HepG2 (cell line): ENCODE measurements around the gene SLC35B2. TPM values are rescaled to one million over a fixed set of nuclear protein-coding genes. Genes with fewer than 3 reads are reported as not detected.

Experiments
- ATAD3A ChIP-seq: sonication (generic); formaldehyde crosslinking; IDR thresholded peaks from 2 replicates; pipeline ENCODE4 v1.4.0; 2020; ENCODE audit warnings: missing genetic modification reagents
- CCAR2 ChIP-seq: fragments of 200-400 bp; formaldehyde crosslinking; optimal IDR thresholded peaks from 2 replicates; pipeline ENCODE3; 2018; ENCODE audit warnings: low read depth, mild to moderate bottlenecking, low read length, moderate library complexity
- ETV6 ChIP-seq: sonication (generic); formaldehyde crosslinking; conservative IDR thresholded peaks from 2 replicates; pipeline ENCODE4 v1.4.0; 2020; ENCODE audit warnings: missing genetic modification reagents
- GABPA ChIP-seq, 2 experiments: IDR thresholded peaks; 2 replicates each; pipeline ENCODE4 v1.6.1; 2011 to 2016; ENCODE audit warnings: low read depth in 2 of 2, low read length in 1 of 2, missing biosample characterization in 1 of 2, missing genetic modification characterization in 1 of 2
- HNF4G ChIP-seq, 2 experiments: sonication (generic) in 1 of 2; formaldehyde crosslinking in 1 of 2; IDR thresholded peaks; 2 replicates each; pipeline versions ENCODE4 v1.4.0 to v1.6.1; 2011 to 2020; ENCODE audit warnings: borderline replicate concordance in 2 of 2, low read depth in 2 of 2, mild to moderate bottlenecking in 2 of 2, low read length in 1 of 2, missing genetic modification reagents in 1 of 2, moderate library complexity in 1 of 2
- HOXA3 ChIP-seq: sonication (generic); formaldehyde crosslinking; IDR thresholded peaks from 2 replicates; pipeline ENCODE4 v1.5.0; 2020; ENCODE audit warnings: missing genetic modification reagents
- NR2F6 ChIP-seq, 2 experiments: IDR thresholded peaks; 2 replicates each; pipeline ENCODE4 v1.6.1; 2016; ENCODE audit warnings: antibody characterized with exemption in 1 of 2, mild to moderate bottlenecking in 1 of 2
- NR3C1 ChIP-seq: sonication (generic); formaldehyde crosslinking; IDR thresholded peaks from 2 replicates; pipeline ENCODE4 v1.4.0; 2020; ENCODE audit warnings: missing genetic modification reagents
- SCMH1 ChIP-seq: sonication (generic); formaldehyde crosslinking; IDR thresholded peaks from 2 replicates; pipeline ENCODE4 v1.9.0; 2021; ENCODE audit warnings: missing genetic modification reagents, mild to moderate bottlenecking, borderline replicate concordance
- TBX2 ChIP-seq: sonication (generic); formaldehyde crosslinking; IDR thresholded peaks from 2 replicates; pipeline ENCODE4 v1.5.0; 2020; ENCODE audit warnings: missing genetic modification reagents, mild to moderate bottlenecking, borderline replicate concordance
- ZMAT3 ChIP-seq: sonication (generic); formaldehyde crosslinking; conservative IDR thresholded peaks from 2 replicates; pipeline ENCODE4 v1.7.0; 2021; ENCODE audit warnings: missing genetic modification reagents
- ZNF17 ChIP-seq: sonication (generic); formaldehyde crosslinking; IDR thresholded peaks from 2 replicates; pipeline ENCODE4 v1.5.0; 2020; ENCODE audit warnings: mild to moderate bottlenecking, missing genetic modification reagents
- ZNF382 ChIP-seq: sonication (generic); formaldehyde crosslinking; IDR thresholded peaks from 2 replicates; pipeline ENCODE4 v1.5.0; 2020; ENCODE audit warnings: missing genetic modification reagents, mild to moderate bottlenecking, borderline replicate concordance
- ZNF563 ChIP-seq: sonication (generic); formaldehyde crosslinking; IDR thresholded peaks from 2 replicates; pipeline ENCODE4 v1.8.0; 2022; ENCODE audit warnings: mild to moderate bottlenecking, moderate library complexity, missing genetic modification reagents
- ZNF616 ChIP-seq: sonication (generic); formaldehyde crosslinking; IDR thresholded peaks from 2 replicates; pipeline ENCODE4 v1.5.0; 2020; ENCODE audit warnings: low read depth, mild to moderate bottlenecking, missing genetic modification reagents
- polyA plus RNA-seq, 8 experiments: library from polyadenylated mRNA; depleted of rRNA in 3 of 8; stranded (reverse) in 7 of 8; unstranded in 1 of 8; fragments of >200 nt; fragmentation: Illumina TruSeq in 4 of 8; extraction: Trizol in 4 of 8; gene quantifications; 2 replicates each; pipeline versions ENCODE4 v1.2.1 to v1.2.3, GENCODE V29; 2011 to 2016; ENCODE audit warnings: low read depth in 4 of 8, missing spikeins in 1 of 8, mixed read lengths in 1 of 8; ENCODE audit not compliant: insufficient read depth in 1 of 8
- total RNA-seq, 5 experiments: library from RNA; depleted of rRNA; stranded (reverse); fragments of >200 nt; fragmentation: Illumina TruSeq; extraction: Trizol; gene quantifications; 2 replicates each; pipeline ENCODE4 v1.2.3, GENCODE V29; 2016; ENCODE audit warnings: low read depth in 1 of 5
- TF ChIP-seq, protein P1 (sequence below): IDR thresholded peaks from 2 replicates; pipeline ENCODE4 v1.6.1; 2016; ENCODE audit warnings: missing compliant biosample characterization, missing genetic modification reagents, borderline replicate concordance
- TF ChIP-seq, protein P2 (sequence below): sonication (generic); formaldehyde crosslinking; IDR thresholded peaks from 2 replicates; pipeline ENCODE4 v1.4.0; 2020; ENCODE audit warnings: missing genetic modification reagents
- TF ChIP-seq, protein P3 (sequence below): sonication (generic); formaldehyde crosslinking; IDR thresholded peaks from 2 replicates; pipeline ENCODE4 v1.4.0; 2020; ENCODE audit warnings: low read depth, mild to moderate bottlenecking, missing genetic modification reagents
- TF ChIP-seq, protein P4 (sequence below), 2 experiments: sonication (generic) in 1 of 2; formaldehyde crosslinking in 1 of 2; IDR thresholded peaks; 2 replicates each; pipeline versions ENCODE4 v1.4.0 to v1.6.1; 2018 to 2020; ENCODE audit warnings: missing genetic modification reagents in 2 of 2, borderline replicate concordance in 1 of 2, low read depth in 1 of 2, mild to moderate bottlenecking in 1 of 2, missing biosample characterization in 1 of 2
- TF ChIP-seq, protein P5 (sequence below): sonication (generic); formaldehyde crosslinking; IDR thresholded peaks from 2 replicates; pipeline ENCODE4 v1.8.0; 2023; ENCODE audit warnings: mild to moderate bottlenecking, missing genetic modification reagents

The SLC35B2 gene
- total and polyA plus RNA-seq, 2 of the 13 experiments (the other 11 are each of a cell fraction or from before 2014, with no cell fraction given) = 61.1 to 148 TPM

DNA sequence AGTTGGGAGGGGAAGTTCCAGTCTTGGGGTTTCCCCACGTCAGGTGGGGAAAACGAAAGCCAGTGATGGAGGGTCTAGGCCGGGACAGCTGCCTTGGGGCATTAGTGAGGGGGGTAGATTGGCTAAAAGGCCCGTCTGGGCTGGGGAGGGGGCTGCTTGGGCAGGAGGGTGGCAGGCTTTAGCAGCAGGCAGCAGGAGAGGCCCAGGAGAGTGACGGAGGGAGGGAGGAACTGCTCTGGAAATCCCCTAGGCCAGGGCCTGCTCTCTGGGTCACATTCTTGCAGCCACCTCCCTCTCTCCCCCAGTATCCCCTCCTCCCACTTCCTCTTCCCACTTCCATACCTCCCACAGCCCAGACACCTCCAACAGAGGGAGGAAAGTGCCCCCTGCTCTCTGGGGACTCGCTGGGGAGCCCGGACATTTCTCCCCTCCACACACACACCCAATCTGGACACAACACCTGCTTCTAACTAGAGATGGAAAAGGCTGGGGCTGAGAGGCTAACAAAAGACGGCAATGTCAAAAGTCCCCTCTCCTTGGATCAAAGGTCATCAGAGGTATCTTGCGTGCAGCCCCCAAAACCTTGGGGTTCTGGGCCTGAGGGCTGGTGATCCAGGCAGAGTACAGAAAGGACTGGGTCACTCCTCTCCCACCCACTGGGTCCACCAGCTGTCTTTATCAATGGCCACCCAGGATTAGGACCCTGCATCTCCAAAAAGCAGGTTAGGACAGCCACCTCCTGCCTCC, 6.2 kb upstream of the SLC35B2 start (continued):
- TF ChIP-seq HNF4G (IDR thresholded peaks at IDR 0.05; ENCODE audit: borderline replicate concordance, low read depth, low read length) (0 out of 2 replicates have a peak, but pooled peaks have one; percentile 12), HNF4G (CRISPR knock-in tag; IDR thresholded peaks at IDR 0.05; ENCODE audit: borderline replicate concordance, low read depth) (no peak), ATAD3A (CRISPR knock-in tag) (no peak), ZNF382 (CRISPR knock-in tag) (no peak), ZNF616 (no peak), ZNF563 (CRISPR knock-in tag) (no peak), CCAR2 (no peak), ZMAT3 (CRISPR knock-in tag) (0 out of 2 replicates have a peak, but pooled peaks have one; percentile 39), HOXA3 (CRISPR knock-in tag) (peak; percentile 32; the same call in 1 of the 2 replicates), TBX2 (peak; percentile 59; the same call in 1 of the 2 replicates), NR3C1 (CRISPR knock-in tag) (no peak), SCMH1 (CRISPR knock-in tag) (no peak), ZNF17 (CRISPR knock-in tag) (no peak), NR2F6 (IDR thresholded peaks at IDR 0.05) (0 out of 2 replicates have a peak, but pooled peaks have one; percentile 28), NR2F6 (CRISPR knock-in tag; IDR thresholded peaks at IDR 0.05) (peak; percentile 46; the same call in 1 of the 2 replicates), GABPA (IDR thresholded peaks at IDR 0.05; ENCODE audit: low read depth, low read length) (no peak), GABPA (CRISPR knock-in tag; IDR thresholded peaks at IDR 0.05; ENCODE audit: low read depth) (peak; percentile 57), ETV6 (peak; percentile 72; the same call in 1 of the 2 replicates)
- TF ChIP-seq, protein P1, sequence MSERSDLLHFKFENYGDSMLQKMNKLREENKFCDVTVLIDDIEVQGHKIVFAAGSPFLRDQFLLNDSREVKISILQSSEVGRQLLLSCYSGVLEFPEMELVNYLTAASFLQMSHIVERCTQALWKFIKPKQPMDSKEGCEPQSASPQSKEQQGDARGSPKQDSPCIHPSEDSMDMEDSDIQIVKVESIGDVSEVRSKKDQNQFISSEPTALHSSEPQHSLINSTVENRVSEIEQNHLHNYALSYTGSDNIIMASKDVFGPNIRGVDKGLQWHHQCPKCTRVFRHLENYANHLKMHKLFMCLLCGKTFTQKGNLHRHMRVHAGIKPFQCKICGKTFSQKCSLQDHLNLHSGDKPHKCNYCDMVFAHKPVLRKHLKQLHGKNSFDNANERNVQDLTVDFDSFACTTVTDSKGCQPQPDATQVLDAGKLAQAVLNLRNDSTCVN (CRISPR knock-in tag) = 0 out of 2 replicates have a peak, but pooled peaks have one; percentile 9
- TF ChIP-seq, protein P2, sequence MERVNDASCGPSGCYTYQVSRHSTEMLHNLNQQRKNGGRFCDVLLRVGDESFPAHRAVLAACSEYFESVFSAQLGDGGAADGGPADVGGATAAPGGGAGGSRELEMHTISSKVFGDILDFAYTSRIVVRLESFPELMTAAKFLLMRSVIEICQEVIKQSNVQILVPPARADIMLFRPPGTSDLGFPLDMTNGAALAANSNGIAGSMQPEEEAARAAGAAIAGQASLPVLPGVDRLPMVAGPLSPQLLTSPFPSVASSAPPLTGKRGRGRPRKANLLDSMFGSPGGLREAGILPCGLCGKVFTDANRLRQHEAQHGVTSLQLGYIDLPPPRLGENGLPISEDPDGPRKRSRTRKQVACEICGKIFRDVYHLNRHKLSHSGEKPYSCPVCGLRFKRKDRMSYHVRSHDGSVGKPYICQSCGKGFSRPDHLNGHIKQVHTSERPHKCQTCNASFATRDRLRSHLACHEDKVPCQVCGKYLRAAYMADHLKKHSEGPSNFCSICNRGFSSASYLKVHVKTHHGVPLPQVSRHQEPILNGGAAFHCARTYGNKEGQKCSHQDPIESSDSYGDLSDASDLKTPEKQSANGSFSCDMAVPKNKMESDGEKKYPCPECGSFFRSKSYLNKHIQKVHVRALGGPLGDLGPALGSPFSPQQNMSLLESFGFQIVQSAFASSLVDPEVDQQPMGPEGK (CRISPR knock-in tag) = peak; percentile 59
- TF ChIP-seq, protein P3, sequence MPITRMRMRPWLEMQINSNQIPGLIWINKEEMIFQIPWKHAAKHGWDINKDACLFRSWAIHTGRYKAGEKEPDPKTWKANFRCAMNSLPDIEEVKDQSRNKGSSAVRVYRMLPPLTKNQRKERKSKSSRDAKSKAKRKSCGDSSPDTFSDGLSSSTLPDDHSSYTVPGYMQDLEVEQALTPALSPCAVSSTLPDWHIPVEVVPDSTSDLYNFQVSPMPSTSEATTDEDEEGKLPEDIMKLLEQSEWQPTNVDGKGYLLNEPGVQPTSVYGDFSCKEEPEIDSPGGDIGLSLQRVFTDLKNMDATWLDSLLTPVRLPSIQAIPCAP = no peak
- TF ChIP-seq, protein P4, sequence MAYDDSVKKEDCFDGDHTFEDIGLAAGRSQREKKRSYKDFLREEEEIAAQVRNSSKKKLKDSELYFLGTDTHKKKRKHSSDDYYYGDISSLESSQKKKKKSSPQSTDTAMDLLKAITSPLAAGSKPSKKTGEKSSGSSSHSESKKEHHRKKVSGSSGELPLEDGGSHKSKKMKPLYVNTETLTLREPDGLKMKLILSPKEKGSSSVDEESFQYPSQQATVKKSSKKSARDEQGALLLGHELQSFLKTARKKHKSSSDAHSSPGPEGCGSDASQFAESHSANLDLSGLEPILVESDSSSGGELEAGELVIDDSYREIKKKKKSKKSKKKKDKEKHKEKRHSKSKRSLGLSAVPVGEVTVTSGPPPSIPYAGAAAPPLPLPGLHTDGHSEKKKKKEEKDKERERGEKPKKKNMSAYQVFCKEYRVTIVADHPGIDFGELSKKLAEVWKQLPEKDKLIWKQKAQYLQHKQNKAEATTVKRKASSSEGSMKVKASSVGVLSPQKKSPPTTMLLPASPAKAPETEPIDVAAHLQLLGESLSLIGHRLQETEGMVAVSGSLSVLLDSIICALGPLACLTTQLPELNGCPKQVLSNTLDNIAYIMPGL (CRISPR knock-in tag; IDR thresholded peaks at IDR 0.05; ENCODE audit: borderline replicate concordance in 1 of 2, low read depth in 1 of 2) = 0 out of 4 replicates have a peak, but pooled peaks of 1 of the 2 experiments have one; percentile 42
- TF ChIP-seq, protein P5, sequence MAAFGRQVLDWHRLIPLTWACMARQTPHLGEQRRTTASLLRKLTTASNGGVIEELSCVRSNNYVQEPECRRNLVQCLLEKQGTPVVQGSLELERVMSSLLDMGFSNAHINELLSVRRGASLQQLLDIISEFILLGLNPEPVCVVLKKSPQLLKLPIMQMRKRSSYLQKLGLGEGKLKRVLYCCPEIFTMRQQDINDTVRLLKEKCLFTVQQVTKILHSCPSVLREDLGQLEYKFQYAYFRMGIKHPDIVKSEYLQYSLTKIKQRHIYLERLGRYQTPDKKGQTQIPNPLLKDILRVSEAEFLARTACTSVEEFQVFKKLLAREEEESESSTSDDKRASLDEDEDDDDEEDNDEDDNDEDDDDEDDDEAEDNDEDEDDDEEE = peak; percentile 18; the same call in 1 of the 2 replicates
